22Rv1 (cell line): ENCODE results near the gene TFDP1.

Experiments used
- H3K27ac ChIP-seq: fragments of 450-650 bp; 2 replicates; pipeline ENCODE4 v1.5.1; 2017
- ZFX ChIP-seq: fragments of 450-650 bp; IDR thresholded peaks from 2 replicates; pipeline ENCODE4 v1.6.1; 2017; ENCODE audit warnings: antibody characterized with exemption, borderline replicate concordance
- TF ChIP-seq, protein P1 (sequence below): fragments of 450-650 bp; IDR thresholded peaks from 2 replicates; pipeline ENCODE4 v1.5.1; 2017; ENCODE audit warnings: mild to moderate bottlenecking

Gene TFDP1

GRCh38 chr13:113584205-113584869, at the start of gene TFDP1:
Gene TFDP1 (plus strand): TSS chr13:113584753. CDS start chr13:113585838, 1,085 bp downstream.
- H3K27ac ChIP-seq, result peak within 1 kb of the TSS; percentile 75
- TF ChIP-seq, protein P1, sequence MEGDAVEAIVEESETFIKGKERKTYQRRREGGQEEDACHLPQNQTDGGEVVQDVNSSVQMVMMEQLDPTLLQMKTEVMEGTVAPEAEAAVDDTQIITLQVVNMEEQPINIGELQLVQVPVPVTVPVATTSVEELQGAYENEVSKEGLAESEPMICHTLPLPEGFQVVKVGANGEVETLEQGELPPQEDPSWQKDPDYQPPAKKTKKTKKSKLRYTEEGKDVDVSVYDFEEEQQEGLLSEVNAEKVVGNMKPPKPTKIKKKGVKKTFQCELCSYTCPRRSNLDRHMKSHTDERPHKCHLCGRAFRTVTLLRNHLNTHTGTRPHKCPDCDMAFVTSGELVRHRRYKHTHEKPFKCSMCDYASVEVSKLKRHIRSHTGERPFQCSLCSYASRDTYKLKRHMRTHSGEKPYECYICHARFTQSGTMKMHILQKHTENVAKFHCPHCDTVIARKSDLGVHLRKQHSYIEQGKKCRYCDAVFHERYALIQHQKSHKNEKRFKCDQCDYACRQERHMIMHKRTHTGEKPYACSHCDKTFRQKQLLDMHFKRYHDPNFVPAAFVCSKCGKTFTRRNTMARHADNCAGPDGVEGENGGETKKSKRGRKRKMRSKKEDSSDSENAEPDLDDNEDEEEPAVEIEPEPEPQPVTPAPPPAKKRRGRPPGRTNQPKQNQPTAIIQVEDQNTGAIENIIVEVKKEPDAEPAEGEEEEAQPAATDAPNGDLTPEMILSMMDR, result no peak
- TF ChIP-seq ZFX, result no peak

GRCh38 chr13:113535381-113535781, 49.2 kb upstream of the TFDP1 start:
- TF ChIP-seq, protein P1, result no peak
- TF ChIP-seq ZFX, result no peak

DNA sequence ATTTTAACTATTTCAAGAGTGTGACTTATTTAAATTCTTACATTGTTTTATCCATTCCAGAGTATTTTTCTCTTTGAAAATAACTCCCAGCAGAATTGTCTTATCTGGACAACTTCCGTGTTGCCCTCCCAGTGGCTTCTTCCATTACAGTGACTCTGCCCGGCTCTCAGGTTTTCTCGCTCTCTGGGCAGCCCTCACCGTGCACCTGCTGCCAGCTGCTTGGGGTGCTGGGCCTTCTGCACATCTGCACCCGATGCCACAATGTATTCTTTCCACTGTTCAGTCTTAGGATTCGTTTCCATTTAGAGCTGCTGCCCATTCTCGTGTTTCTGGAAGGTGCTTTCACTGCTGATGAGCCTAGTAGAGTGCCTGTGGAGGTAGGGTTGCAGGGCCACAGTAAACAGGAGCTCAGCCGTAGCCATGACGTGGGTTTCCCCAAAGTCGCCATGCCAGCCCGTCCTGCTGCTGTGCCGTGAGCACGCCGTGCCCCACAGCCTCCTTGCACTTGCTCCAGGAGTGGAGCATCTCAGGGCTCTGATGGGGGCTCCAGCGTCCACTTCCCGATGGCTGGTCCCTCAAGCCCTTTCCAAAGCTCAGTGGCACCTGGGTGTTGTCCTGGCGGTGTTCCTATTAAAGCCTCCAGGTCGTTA, 48.0 kb upstream of the TFDP1 start:
- no peak overlapping the region for H3K27ac ChIP-seq
- TF ChIP-seq, protein P1, result no peak
- TF ChIP-seq ZFX, result no peak

More at GRCh38 chr13:113535381-113535781, 49.2 kb upstream of the TFDP1 start:
- H3K27ac ChIP-seq, result no peak overlapping the region

GRCh38 chr13:113537205-113537604, 47.3 kb upstream of the TFDP1 start:
- no peak overlapping the region for H3K27ac ChIP-seq
- TF ChIP-seq, protein P1, result no peak
- no peak for TF ChIP-seq ZFX

- no peak overlapping the region for H3K27ac ChIP-seq
- TF ChIP-seq, protein P1, result no peak
- no peak for TF ChIP-seq ZFX
Measured at GRCh38 chr13:113537909-113538688, 46.5 kb upstream of the TFDP1 start.

GRCh38 chr13:113538689-113539058, 45.9 kb upstream of the TFDP1 start:
- TF ChIP-seq, protein P1, result no peak
- TF ChIP-seq ZFX, result no peak
- H3K27ac ChIP-seq, result no peak overlapping the region
